ENCODE measurements around the gene ANO10. TPM values are rescaled to one million over a fixed set of nuclear protein-coding genes. Genes with fewer than 3 reads are reported as not detected.

Gene ANO10
- total RNA-seq, 6 experiments from 2014 or later, result 10.5 to 24.1 (median 13.6) TPM

GRCh38 chr3:43587303-43587702, 34.5 kb downstream of the ANO10 start:
- Histone ChIP-seq H3K36me3 (no peaks in the 10 kb centered on the region), H3K27ac (no peak overlapping the region), H3K4me3 (no peak overlapping the region), H3K27me3 (no peaks in the 10 kb centered on the region), H3K9me3 (no peaks in the 10 kb centered on the region), H3K4me1 (no peaks in the 10 kb centered on the region)
- TF ChIP-seq POLR2A (IDR thresholded peaks at IDR 0.05) (no peak), CTCF (IDR thresholded peaks at IDR 0.05) (no peak)
- intact Hi-C loops (cut with DNase I), result no loop called here
- no peak for DNase-seq
- ATAC-seq, result no peak
- 100% methylated on average over 2 of the region's 3 CpGs for WGBS (ENCODE audit: insufficient coverage, low coverage, low lambda C conversion rate, missing lambda C conversion rate)

- 83% methylated on average over 4 of the region's 14 CpGs for WGBS (ENCODE audit: insufficient coverage, low coverage, low lambda C conversion rate, missing lambda C conversion rate)
- H3K36me3 ChIP-seq, result no peaks in the 10 kb centered on the region
- no peak overlapping the region for H3K4me3 ChIP-seq
- H3K9me3 ChIP-seq, result no peaks in the 10 kb centered on the region
- DNase-seq (no peak), ATAC-seq (no peak)
- no peaks in the 10 kb centered on the region for H3K4me1 ChIP-seq
- no peak overlapping the region for H3K27ac ChIP-seq
- H3K27me3 ChIP-seq, result no peaks in the 10 kb centered on the region
- intact Hi-C loops (cut with DNase I), result no loop called here
- no peak for TF ChIP-seq CTCF (IDR thresholded peaks at IDR 0.05)
- TF ChIP-seq POLR2A (IDR thresholded peaks at IDR 0.05), result no peak
Observed at GRCh38 chr3:43584043-43584826, 37.6 kb downstream of the ANO10 start.

GRCh38 chr3:43583481-43583880, 38.3 kb downstream of the ANO10 start:
- Histone ChIP-seq H3K27me3 (no peaks in the 10 kb centered on the region), H3K4me3 (no peak overlapping the region), H3K27ac (no peak overlapping the region), H3K4me1 (no peaks in the 10 kb centered on the region), H3K36me3 (no peaks in the 10 kb centered on the region), H3K9me3 (no peaks in the 10 kb centered on the region)
- ATAC-seq (no peak), DNase-seq (no peak)
- WGBS (ENCODE audit: insufficient coverage, low coverage, low lambda C conversion rate, missing lambda C conversion rate), result no CpG with 5 or more reads among the region's 4 CpGs
- TF ChIP-seq CTCF (IDR thresholded peaks at IDR 0.05) (no peak), POLR2A (IDR thresholded peaks at IDR 0.05) (no peak)
- intact Hi-C loops (cut with DNase I), result no loop called here

GRCh38 chr3:43582866-43583265, 38.9 kb downstream of the ANO10 start:
- 60% methylated on average over 1 of the region's 1 CpG for WGBS (ENCODE audit: insufficient coverage, low coverage, low lambda C conversion rate, missing lambda C conversion rate)
- Histone ChIP-seq H3K4me1 (no peaks in the 10 kb centered on the region), H3K36me3 (no peaks in the 10 kb centered on the region), H3K27me3 (no peaks in the 10 kb centered on the region), H3K27ac (no peak overlapping the region), H3K4me3 (no peak overlapping the region), H3K9me3 (no peaks in the 10 kb centered on the region)
- intact Hi-C loops (cut with DNase I), result no loop called here
- DNase-seq, result no peak
- no peak for TF ChIP-seq POLR2A (IDR thresholded peaks at IDR 0.05)
- no peak for TF ChIP-seq CTCF (IDR thresholded peaks at IDR 0.05)
- ATAC-seq, result no peak
